Endometrial microvascular endothelial cells (primary cell): Measurements from ENCODE around the gene RELT. TPM values are rescaled to one million over a fixed set of nuclear protein-coding genes. Genes with fewer than 3 reads are reported as not detected.
"Not testable (repeated sequence)": the region's sequence is repeated elsewhere in the genome, so short reads cannot be mapped to it uniquely, and the experiment has no call there.

Experiments used
- in situ Hi-C: cut with HindIII; loops from 2 replicates; pipeline ENCODE4 v1.10.0; 2017; ENCODE audit warnings: low sequenced_read_pairs, low pct_unique_long_range_greater_than_20kb; ENCODE audit errors: inconsistent ontology term
- total RNA-seq: library from RNA; depleted of rRNA; stranded (reverse); fragments of >200 nt; gene quantifications from one replicate; pipeline ENCODE4 v1.2.3, GENCODE V29; 2015; ENCODE audit errors: inconsistent ontology term

Gene RELT
- total RNA-seq, 1 donor from 2014 or later = 10.8 TPM

GRCh38 chr11:73416786-73417185, 40.6 kb downstream of the RELT start:
- in situ Hi-C loops = no loop called here

DNA sequence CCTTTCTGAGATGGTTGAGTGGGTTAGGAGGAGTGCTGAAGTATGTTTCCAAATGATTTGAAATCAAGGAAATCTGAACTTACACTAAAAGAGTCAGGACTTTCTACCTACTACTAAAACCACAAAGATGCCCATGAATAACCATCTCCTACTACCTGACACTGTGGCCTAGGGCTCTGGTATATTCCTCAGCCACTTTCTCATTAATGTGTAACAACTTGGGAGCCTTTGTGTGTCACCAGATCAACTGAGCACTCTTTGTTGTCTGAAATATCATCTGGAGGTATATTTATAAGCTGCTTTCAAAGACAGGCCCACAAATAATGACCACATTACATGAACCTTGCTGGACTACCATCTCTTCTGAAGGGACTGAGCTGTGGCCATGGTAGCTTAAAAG, 43.9 kb downstream of the RELT start:
- in situ Hi-C loops = no loop called here

GRCh38 chr11:73422886-73423285, 46.7 kb downstream of the RELT start:
- in situ Hi-C loops = no loop called here

DNA sequence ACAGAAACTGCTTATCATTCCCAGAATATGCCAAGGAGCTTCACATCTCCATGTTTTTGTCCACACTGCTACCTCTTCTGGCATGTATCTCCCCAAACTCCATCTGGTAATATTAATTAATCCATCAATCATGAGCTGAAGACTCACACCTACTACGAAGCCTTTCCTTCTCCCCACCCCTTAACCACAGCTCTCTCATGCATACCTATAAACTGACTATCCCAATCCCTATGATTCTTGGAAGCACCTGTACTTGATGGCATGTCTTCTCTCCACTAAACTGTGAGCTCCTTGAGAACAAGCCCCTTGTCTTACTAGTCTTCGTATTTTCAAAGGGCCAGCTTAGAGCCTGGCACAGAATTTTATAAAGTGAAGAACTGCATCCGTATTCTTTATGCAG, 47.3 kb downstream of the RELT start:
- in situ Hi-C loops = no loop called here

DNA sequence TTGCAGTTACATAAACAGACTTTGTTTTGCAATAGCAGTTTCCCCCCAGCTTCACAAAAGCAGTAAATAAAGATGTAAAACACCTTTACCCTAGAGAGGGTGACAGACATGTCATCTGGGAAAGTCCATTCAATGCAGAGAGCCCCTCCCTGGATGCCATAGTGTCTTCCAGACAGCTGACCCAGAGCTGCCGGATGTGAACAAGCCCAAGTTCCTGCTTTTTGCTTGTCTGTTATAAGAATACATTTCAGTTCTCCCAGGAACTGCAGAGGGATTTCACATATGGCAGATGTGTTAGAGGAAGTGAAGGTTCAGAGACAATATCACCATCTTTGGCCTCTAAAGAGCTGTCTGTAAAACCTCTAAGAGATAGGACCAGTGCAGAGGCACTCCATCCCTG, 48.9 kb downstream of the RELT start:
- in situ Hi-C loops = no loop called here

DNA sequence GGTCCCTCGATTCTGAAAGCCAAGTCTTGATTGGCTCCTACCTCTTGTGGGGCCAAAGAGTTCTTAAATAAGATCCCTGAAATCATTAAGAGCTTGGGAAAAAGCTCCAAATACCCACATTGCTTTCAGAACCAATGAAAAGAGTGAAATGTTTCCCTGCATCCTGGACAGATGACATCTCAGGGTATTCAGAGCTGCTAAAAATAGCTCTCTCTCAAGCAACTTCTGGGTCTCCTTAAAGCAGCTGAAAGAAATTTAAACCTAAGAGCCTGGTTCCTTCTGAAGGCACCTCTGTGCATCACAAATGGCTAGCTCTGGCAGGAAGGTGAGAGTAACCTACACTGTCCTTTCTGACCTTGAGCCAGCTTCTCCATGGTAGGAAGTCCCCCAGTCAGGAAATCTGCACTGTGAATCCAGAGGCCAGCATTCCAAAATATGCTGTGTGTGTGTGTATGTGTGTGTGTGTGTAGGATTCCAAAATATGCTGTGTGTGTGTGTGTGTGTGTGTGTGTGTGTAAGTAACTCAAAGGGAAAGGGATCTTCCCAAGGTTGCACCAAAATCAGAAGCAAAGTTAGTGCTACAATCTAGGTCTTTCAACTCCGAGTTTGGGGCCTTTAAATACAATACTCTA, 50.1 kb downstream of the RELT start:
- in situ Hi-C loops = no loop called here

- in situ Hi-C loops = no loop called here
Measured at GRCh38 chr11:73428227-73428626, 52.0 kb downstream of the RELT start.

DNA sequence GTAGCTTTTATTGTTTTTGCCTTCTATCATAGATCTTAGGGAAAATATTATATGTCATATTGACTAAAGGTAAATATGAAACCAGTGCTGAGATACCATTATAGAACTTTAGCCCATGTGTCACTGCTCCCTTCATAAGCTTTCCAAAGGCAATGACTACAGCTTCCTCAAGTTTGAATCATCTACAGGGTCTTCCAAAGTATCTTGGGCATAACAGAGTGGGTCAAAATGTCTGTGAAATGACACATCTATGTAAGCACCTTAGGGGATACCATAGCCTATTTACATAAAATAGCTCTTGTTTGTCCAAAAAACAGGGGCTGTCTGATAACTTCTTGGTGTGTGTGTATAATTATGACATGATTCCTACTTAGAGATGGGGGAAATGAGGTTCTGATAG, 52.5 kb downstream of the RELT start:
- in situ Hi-C loops = no loop called here

DNA sequence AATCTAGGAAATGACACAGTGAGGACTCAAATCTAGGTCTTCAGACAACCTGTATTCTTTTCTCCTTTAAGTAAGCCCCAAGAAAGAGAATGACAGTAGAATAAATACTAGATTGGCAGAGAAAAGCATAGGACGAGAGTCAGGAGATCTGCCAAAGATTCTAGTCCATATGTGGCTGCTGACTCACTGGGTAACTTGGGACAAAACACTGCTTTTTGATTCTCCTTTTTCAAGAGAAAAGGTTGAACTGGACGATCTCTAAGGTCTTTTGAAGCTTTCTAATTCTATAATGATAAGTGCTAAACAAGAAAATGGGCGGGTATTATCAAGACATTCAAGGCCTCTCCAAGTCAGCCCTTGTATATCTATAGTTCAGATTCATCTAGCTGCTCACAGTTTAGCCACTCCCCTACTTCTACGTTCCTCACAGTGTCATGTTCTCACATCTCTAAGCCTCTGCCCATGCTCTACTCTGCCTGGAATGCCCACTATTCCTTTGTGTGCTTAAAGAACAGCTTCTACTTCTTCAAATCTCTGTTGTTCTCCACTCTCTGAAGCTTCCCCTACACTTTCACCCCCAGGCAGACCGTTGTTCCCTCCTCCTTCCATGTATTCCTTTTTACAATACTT, 53.0 kb downstream of the RELT start:
- in situ Hi-C loops = no loop called here

GRCh38 chr11:73430326-73430725, 54.1 kb downstream of the RELT start:
- in situ Hi-C loops = no loop called here

DNA sequence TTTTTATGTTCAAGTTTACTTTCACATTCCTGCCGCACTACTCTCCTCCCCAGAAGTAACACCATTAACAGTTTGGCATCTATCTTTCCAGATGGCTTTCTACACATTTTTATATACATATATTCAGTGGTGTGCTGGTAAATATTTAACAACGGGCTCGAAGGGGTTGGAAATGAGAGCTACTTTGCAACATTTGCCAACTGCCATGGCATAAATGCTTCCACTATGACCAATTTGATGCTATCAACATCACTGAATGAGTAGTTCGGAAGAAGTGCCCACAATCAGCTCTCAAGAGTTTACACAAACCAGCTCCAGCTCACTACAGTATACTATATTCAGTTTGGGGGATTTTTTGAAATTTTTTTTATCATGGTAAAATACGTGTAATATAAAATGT, 55.2 kb downstream of the RELT start:
- in situ Hi-C loops = no loop called here

- in situ Hi-C loops = not testable (repeated sequence)
Measured at GRCh38 chr11:73436859-73437258, 60.7 kb downstream of the RELT start.

- in situ Hi-C loops = no loop called here
Measured at GRCh38 chr11:73439002-73439843, 63.0 kb downstream of the RELT start.

GRCh38 chr11:73445980-73446379, 69.8 kb downstream of the RELT start:
- in situ Hi-C loops = no loop called here

GRCh38 chr11:73446766-73447165, 70.6 kb downstream of the RELT start:
- in situ Hi-C loops = no loop called here

Other genes starting within 250 kb of the RELT start
- gene FCHSD2, start 234.1 kb upstream of the RELT start, total RNA-seq = 15.5 TPM
- gene P2RY2, start 158.1 kb upstream of the RELT start, total RNA-seq = 9.0 TPM
- gene P2RY6, start 104.1 kb upstream of the RELT start, total RNA-seq = not detected
- gene ARHGEF17, start 68.1 kb upstream of the RELT start, total RNA-seq = 11.3 TPM
- 13.4 TPM for gene FAM168A, start 221.7 kb downstream of the RELT start, total RNA-seq